Natural killer cell (primary cell): ENCODE measurements around the gene TBCE. TPM values are rescaled to one million over a fixed set of nuclear protein-coding genes. Genes with fewer than 3 reads are reported as not detected.
A peak's percentile ranks its signal among the peaks of the same experiment; 100 is the strongest.

ENCODE experiments used
- ATAC-seq, 3 donors: fragments of 150-1000 bp in 2 of 3; fragments of 200-7000 bp in 1 of 3; cut with Tn5 transposase; 1 replicate in 1 of 3; 2 replicates in 2 of 3; pipeline ENCODE4 v1.10.0; 2021; ENCODE audit warnings: mild to moderate bottlenecking in 2 of 3, moderate library complexity in 2 of 3
- DNase-seq, 2 donors: peaks; one replicate each; pipeline versions ENCODE4 v3.0.0 to v3.0.0-alpha.2; 2013 to 2021; ENCODE audit warnings: mixed read lengths in 1 of 2
- H3K27ac ChIP-seq: one replicate; pipeline ENCODE4 v1.5.1; 2013; ENCODE audit warnings: mild to moderate bottlenecking, low read length
- H3K27me3 ChIP-seq: one replicate; pipeline ENCODE4 v1.6.1; 2013; ENCODE audit warnings: low read length; ENCODE audit not compliant: control insufficient read depth, insufficient read depth
- H3K36me3 ChIP-seq: one replicate; pipeline ENCODE4 v1.6.1; 2013; ENCODE audit warnings: low read length; ENCODE audit not compliant: control insufficient read depth, insufficient read depth
- H3K4me1 ChIP-seq: one replicate; pipeline ENCODE4 v1.6.1; 2013; ENCODE audit warnings: low read length; ENCODE audit not compliant: control insufficient read depth, insufficient read depth
- H3K4me3 ChIP-seq: one replicate; pipeline ENCODE4 v1.5.1; 2013; ENCODE audit warnings: low read length
- H3K9me3 ChIP-seq: one replicate; pipeline ENCODE4 v1.6.1; 2013; ENCODE audit warnings: low read length; ENCODE audit not compliant: control insufficient read depth, insufficient read depth
- H3K27ac Mint-ChIP-seq, 2 donors: one replicate each; pipeline ENCODE4 v1.8.0; 2022; ENCODE audit warnings: mild to moderate bottlenecking in 2 of 2, mixed read lengths in 2 of 2, moderate library complexity in 1 of 2
- H3K27me3 Mint-ChIP-seq, 2 donors: one replicate each; pipeline ENCODE4 v1.8.0; 2022; ENCODE audit warnings: low read depth in 2 of 2, mixed read lengths in 2 of 2
- H3K36me3 Mint-ChIP-seq: one replicate; pipeline ENCODE4 v1.8.0; 2022; ENCODE audit warnings: mixed read lengths
- H3K4me1 Mint-ChIP-seq, 2 donors: one replicate each; pipeline ENCODE4 v1.8.0; 2022; ENCODE audit warnings: mixed read lengths in 2 of 2
- H3K4me3 Mint-ChIP-seq: one replicate; pipeline ENCODE4 v1.8.0; 2022; ENCODE audit warnings: mild to moderate bottlenecking, moderate library complexity, mixed read lengths
- H3K9me3 Mint-ChIP-seq, 2 donors: one replicate each; pipeline ENCODE4 v1.8.0; 2022; ENCODE audit warnings: mixed read lengths in 2 of 2
- WGBS: methylation state at CpG from one replicate; pipeline ENCODE4 v1.1.7; 2013; ENCODE audit warnings: missing lambda C conversion rate; ENCODE audit not compliant: insufficient coverage; 5-methylcytosine and 5-hydroxymethylcytosine counted together
- intact Hi-C: fragments of 100-400 bp; cut with micrococcal nuclease; formaldehyde crosslinking; loops from one replicate; pipeline ENCODE4 v1.14.2; 2022
- total RNA-seq, 4 donors: library from RNA; stranded (reverse); fragments of 120-200 nt in 1 of 4; gene quantifications; one replicate each; pipeline versions ENCODE4 v1.2.3 to v1.2.4, GENCODE V29; 2013 to 2022
- TF ChIP-seq, protein P1 (sequence below): fragments of 200-600 bp; IDR thresholded peaks from one replicate; pipeline ENCODE4 v1.8.0; 2022; ENCODE audit warnings: antibody characterized with exemption

TBCE gene
- total RNA-seq: 10 to 100 TPM; 24.1 to 25.2 (median 25.0) TPM
- total RNA-seq (2013): 28.2 TPM

DNA sequence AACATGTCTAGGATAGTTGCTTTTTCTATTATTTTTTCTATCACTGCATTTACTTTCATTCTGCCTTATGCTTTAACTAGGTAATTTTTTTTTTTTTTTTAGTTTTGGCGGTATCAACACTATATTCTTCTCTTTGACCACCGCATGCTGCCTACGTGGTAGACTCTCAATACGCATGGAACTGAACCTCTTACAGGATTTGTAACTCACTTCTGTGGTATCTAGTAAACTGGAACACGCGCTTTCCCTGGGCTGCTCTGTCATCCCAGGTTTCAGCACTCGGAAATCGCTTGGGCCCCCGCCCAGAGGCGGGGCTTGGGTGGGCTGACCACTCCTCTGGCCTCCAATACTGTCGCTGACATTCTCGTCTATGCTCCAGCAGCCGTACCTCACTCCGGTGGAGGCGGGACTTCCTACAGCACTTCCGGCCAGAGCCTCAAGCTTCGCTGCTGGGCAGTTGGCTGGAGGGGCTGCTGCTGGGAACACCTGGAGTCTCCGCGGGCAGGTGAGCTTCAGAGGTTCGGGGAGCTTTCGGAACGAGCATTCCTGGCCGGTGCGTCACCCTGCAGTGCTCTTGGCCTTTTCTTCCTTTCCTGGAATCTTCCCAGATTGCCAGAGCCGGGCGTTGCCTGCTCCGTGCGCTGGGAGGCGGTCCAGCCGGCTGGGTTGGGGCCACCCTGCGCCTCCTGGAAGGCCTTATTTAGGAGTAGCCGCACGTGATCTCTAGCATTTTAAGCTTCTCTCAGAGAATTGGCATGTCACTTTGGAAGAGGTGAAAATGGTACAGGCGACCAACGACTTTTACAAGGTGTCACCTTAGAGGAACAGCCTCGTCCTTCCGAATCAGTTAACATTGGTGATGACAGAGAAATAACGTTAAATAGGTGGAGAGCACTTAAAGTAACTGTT lies at the start of gene TBCE:
TBCE (plus strand) TSS at position 428 of the 909 bp plus-strand sequence. CDS start 12,623 bp downstream, outside the sequence.
- H3K4me3 ChIP-seq: peak within 1 kb of the TSS; percentile 66
- Mint-ChIP-seq H3K36me3 (no peaks in the 10 kb centered on the region), H3K27ac (peak within 1 kb of the TSS; percentile 88 to 94), H3K27me3 (no peaks in the 10 kb centered on the region), H3K4me3 (peak within 1 kb of the TSS; percentile 99), H3K4me1 (peaks cover 14 to 26% of the 10 kb centered on the region in 2 donors), H3K9me3 (no peaks in the 10 kb centered on the region)
- H3K27me3 ChIP-seq: no peaks in the 10 kb centered on the region
- under 1% methylated on average over 38 of the region's 38 CpGs for WGBS
- H3K36me3 ChIP-seq: no peaks in the 10 kb centered on the region
- TF ChIP-seq, protein P1, sequence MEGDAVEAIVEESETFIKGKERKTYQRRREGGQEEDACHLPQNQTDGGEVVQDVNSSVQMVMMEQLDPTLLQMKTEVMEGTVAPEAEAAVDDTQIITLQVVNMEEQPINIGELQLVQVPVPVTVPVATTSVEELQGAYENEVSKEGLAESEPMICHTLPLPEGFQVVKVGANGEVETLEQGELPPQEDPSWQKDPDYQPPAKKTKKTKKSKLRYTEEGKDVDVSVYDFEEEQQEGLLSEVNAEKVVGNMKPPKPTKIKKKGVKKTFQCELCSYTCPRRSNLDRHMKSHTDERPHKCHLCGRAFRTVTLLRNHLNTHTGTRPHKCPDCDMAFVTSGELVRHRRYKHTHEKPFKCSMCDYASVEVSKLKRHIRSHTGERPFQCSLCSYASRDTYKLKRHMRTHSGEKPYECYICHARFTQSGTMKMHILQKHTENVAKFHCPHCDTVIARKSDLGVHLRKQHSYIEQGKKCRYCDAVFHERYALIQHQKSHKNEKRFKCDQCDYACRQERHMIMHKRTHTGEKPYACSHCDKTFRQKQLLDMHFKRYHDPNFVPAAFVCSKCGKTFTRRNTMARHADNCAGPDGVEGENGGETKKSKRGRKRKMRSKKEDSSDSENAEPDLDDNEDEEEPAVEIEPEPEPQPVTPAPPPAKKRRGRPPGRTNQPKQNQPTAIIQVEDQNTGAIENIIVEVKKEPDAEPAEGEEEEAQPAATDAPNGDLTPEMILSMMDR: no peak
- intact Hi-C loops: loop anchor here (1.0 to 5.0 kb wide), 4 partner anchors 30 to 205 kb away; partner anchors contain the start of genes ARID4B, GGPS1 and RBM34
- peak within 1 kb of the TSS; percentile 36 for H3K27ac ChIP-seq
- H3K4me1 ChIP-seq: peaks cover 6% of the 10 kb centered on the region
- peak; percentile 85 to 87 for DNase-seq
- peak; percentile 100 for ATAC-seq
- H3K9me3 ChIP-seq: no peaks in the 10 kb centered on the region

DNA sequence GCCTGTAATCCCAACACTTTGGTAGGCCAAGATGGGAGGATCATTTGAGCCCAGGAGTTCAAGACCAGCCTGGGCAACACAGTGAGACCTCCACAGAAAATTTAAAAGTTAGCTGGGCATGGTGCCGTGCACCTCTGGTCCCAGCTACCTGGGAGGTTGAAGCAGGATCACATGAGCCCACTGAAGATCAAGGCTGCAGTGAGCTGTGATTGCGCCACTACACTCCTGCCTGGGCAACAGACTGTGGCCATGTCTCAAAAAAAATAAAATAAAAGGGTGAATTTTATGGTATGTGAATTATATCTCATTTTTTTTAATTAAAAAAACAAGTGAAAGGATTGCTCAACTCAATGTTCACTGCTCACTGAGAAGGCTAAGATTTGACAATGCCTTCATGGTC lies 48.0 kb upstream of the TBCE start:
- Histone ChIP-seq H3K9me3 (no peaks in the 10 kb centered on the region), H3K4me3 (no peak overlapping the region), H3K27me3 (no peaks in the 10 kb centered on the region), H3K27ac (no peak overlapping the region), H3K36me3 (peaks cover 7% of the 10 kb centered on the region), H3K4me1 (peaks cover 40% of the 10 kb centered on the region)
- Mint-ChIP-seq H3K4me3 (no peak overlapping the region), H3K36me3 (no peaks in the 10 kb centered on the region), H3K27ac (peak overlapping the region; percentile 48 to 49), H3K27me3 (no peaks in the 10 kb centered on the region), H3K9me3 (no peaks in the 10 kb centered on the region), H3K4me1 (peaks cover 58 to 63% of the 10 kb centered on the region in 2 donors)
- intact Hi-C loops: loop anchor here (2.0 kb wide), 1 partner anchor 14 kb away; no protein-coding TSS in a partner anchor
- ATAC-seq (no peak), DNase-seq (no peak)
- TF ChIP-seq, protein P1: no peak
- WGBS: 89% methylated on average over 2 of the region's 2 CpGs

DNA sequence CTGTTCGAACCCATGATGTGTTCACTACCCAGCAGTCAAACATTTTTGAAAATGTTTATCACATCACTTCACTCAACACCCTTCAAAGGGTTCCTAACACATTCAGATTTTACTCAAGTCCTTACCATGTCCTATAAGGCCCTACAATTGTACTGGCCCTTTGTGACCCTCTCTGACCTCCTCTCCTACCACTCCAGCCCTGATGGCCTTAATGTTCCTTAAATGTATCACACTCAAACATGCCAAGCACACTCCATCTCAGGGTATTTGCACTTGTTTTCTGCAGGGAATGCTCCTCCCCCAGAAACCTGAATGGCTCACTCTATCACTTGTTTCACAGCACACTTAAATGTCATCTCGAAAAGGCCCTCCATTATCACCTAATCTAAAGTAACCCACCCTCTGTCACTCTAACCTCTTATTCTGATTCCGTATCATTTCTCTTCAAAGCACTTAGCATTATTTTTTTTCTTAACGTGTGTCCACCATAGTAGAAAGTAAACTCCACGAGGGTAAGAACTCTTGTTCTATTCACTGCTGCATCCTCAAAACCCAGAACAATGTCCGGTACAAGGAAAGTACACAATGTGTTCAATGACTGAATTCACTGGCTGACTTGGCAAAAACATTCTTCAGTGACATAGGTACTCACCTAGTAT lies 46.6 kb upstream of the TBCE start:
- Mint-ChIP-seq H3K9me3 (no peaks in the 10 kb centered on the region), H3K27me3 (no peaks in the 10 kb centered on the region), H3K27ac (peak overlapping the region; percentile 38 to 52), H3K4me3 (peak overlapping the region; percentile 1), H3K4me1 (peaks cover 52 to 54% of the 10 kb centered on the region in 2 donors), H3K36me3 (no peaks in the 10 kb centered on the region)
- H3K27me3 ChIP-seq: no peaks in the 10 kb centered on the region
- H3K4me1 ChIP-seq: peaks cover 40% of the 10 kb centered on the region
- intact Hi-C loops: loop anchor here (5.0 to 10.0 kb wide), 3 partner anchors 33 to 716 kb away; partner anchors contain the start of gene TOMM20
- no peaks in the 10 kb centered on the region for H3K9me3 ChIP-seq
- H3K4me3 ChIP-seq: no peak overlapping the region
- TF ChIP-seq, protein P1: no peak
- ATAC-seq (peak; percentile 5 to 19 (median 8)), DNase-seq (no peak)
- H3K36me3 ChIP-seq: peaks cover 7% of the 10 kb centered on the region
- no peak overlapping the region for H3K27ac ChIP-seq
- 84% methylated on average over 6 of the region's 6 CpGs for WGBS
